Measurements from ENCODE around the gene ESYT1. TPM values are rescaled to one million over a fixed set of nuclear protein-coding genes. Genes with fewer than 3 reads are reported as not detected.

The ESYT1 gene
- total RNA-seq, 2 donors from 2014 or later, result 97.0 to 118 TPM

DNA sequence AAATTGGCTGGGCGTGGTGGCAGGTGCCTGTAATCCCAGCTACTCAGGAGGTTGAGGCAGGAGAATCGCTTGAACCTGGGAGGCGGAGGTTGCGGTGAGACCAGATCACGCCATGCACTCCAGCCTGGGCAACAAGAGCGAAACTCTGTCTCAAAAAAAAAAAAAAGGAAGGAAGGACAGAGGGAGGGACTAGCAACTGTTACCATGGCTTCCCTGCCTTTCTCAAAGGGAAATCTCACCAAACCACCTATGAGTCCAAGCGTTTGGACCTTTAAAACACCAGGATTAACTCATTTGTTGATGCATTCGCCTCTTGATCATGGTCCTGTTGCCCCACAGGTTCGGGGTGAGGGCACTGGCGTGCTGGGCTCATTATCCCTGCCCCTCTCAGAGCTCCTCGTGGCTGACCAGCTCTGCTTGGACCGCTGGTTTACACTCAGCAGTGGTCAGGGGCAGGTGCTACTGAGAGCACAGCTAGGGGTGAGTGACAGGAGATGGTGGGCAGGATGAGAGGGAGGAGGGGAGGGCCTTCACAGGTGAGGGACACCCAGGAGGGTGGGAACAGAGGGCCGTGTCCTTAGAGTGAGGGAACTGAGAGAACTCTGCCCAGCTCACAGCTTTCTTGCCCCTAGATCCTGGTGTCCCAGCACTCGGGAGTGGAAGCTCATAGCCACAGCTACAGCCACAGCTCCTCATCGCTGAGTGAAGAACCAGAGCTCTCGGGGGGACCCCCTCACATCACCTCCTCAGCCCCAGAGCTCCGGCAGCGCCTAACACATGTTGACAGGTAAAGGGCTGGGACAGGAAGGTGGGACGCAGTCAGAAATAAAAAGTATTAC is 14.1 kb downstream of the ESYT1 start:
- no peak overlapping the region for H3K27ac Mint-ChIP-seq
- peaks cover 78% of the 10 kb centered on the region for H3K36me3 Mint-ChIP-seq (ENCODE audit: low read depth)
- H3K9ac ChIP-seq (ENCODE audit: extremely low read depth, low read length, poor library complexity, severe bottlenecking), result no peak overlapping the region
- no peaks in the 10 kb centered on the region for H3K4me1 ChIP-seq (ENCODE audit: control insufficient read depth, insufficient read depth, low read length)
- no peaks in the 10 kb centered on the region for H3K4me1 Mint-ChIP-seq
- TF ChIP-seq, protein P1, sequence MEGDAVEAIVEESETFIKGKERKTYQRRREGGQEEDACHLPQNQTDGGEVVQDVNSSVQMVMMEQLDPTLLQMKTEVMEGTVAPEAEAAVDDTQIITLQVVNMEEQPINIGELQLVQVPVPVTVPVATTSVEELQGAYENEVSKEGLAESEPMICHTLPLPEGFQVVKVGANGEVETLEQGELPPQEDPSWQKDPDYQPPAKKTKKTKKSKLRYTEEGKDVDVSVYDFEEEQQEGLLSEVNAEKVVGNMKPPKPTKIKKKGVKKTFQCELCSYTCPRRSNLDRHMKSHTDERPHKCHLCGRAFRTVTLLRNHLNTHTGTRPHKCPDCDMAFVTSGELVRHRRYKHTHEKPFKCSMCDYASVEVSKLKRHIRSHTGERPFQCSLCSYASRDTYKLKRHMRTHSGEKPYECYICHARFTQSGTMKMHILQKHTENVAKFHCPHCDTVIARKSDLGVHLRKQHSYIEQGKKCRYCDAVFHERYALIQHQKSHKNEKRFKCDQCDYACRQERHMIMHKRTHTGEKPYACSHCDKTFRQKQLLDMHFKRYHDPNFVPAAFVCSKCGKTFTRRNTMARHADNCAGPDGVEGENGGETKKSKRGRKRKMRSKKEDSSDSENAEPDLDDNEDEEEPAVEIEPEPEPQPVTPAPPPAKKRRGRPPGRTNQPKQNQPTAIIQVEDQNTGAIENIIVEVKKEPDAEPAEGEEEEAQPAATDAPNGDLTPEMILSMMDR (conservative IDR thresholded peaks at IDR 0.05), result no peak
- no peaks in the 10 kb centered on the region for H3K27me3 Mint-ChIP-seq (ENCODE audit: insufficient read depth)
- 94 to 100% methylated on average over 12 to 19 of the region's 19 CpGs for WGBS, 2 experiments (ENCODE audit: insufficient coverage in 1 of 2, insufficient read length in 1 of 2)
- peaks cover 4% of the 10 kb centered on the region for H3K9me3 Mint-ChIP-seq
- H3K9me3 ChIP-seq (ENCODE audit: control insufficient read depth, low read length), result no peaks in the 10 kb centered on the region
- no peak overlapping the region for H3K4me3 Mint-ChIP-seq
- no peak overlapping the region for H3K27ac ChIP-seq (ENCODE audit: low read depth, low read length)
- peaks cover 76% of the 10 kb centered on the region for H3K36me3 ChIP-seq (ENCODE audit: control insufficient read depth, insufficient read depth, low read length)
- H3K27me3 ChIP-seq (ENCODE audit: control insufficient read depth, insufficient read depth, low read length, poor library complexity, severe bottlenecking), result no peaks in the 10 kb centered on the region
- no peak for DNase-seq
- H3K4me3 ChIP-seq (ENCODE audit: low read length), result no peak overlapping the region

DNA sequence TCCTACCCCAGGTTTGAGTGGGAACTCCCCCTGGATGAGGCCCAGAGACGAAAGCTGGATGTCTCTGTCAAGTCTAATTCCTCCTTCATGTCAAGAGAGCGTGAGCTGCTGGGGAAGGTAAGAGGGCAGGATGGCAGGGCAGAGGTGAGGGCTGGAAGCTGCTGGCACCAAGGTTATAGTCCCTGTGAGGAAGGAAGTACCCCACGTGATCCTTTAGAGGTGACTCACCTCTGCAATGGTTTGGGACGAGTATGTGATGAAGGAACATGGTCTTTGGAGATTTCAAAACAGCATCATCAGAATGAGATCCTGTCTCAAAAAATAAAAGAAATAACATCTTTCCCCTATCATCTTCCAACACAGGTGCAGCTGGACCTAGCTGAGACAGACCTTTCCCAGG is 15.2 kb downstream of the ESYT1 start:
- Histone ChIP-seq H3K36me3 (ENCODE audit: control insufficient read depth, insufficient read depth, low read length) (peaks cover 66% of the 10 kb centered on the region), H3K9me3 (ENCODE audit: control insufficient read depth, low read length) (no peaks in the 10 kb centered on the region), H3K9ac (ENCODE audit: extremely low read depth, low read length, poor library complexity, severe bottlenecking) (no peak overlapping the region), H3K4me1 (ENCODE audit: control insufficient read depth, insufficient read depth, low read length) (no peaks in the 10 kb centered on the region), H3K27ac (ENCODE audit: low read depth, low read length) (no peak overlapping the region), H3K4me3 (ENCODE audit: low read length) (no peak overlapping the region), H3K27me3 (ENCODE audit: control insufficient read depth, insufficient read depth, low read length, poor library complexity, severe bottlenecking) (no peaks in the 10 kb centered on the region)
- Mint-ChIP-seq H3K4me1 (no peaks in the 10 kb centered on the region), H3K27me3 (ENCODE audit: insufficient read depth) (no peaks in the 10 kb centered on the region), H3K4me3 (no peak overlapping the region), H3K9me3 (peaks cover 4% of the 10 kb centered on the region), H3K36me3 (ENCODE audit: low read depth) (peaks cover 67% of the 10 kb centered on the region), H3K27ac (no peak overlapping the region)
- DNase-seq, result no peak
- TF ChIP-seq, protein P1 (conservative IDR thresholded peaks at IDR 0.05), result no peak
- WGBS, 2 experiments (ENCODE audit: insufficient coverage in 1 of 2, insufficient read length in 1 of 2), result 96 to 97% methylated on average over 3 to 4 of the region's 4 CpGs

DNA sequence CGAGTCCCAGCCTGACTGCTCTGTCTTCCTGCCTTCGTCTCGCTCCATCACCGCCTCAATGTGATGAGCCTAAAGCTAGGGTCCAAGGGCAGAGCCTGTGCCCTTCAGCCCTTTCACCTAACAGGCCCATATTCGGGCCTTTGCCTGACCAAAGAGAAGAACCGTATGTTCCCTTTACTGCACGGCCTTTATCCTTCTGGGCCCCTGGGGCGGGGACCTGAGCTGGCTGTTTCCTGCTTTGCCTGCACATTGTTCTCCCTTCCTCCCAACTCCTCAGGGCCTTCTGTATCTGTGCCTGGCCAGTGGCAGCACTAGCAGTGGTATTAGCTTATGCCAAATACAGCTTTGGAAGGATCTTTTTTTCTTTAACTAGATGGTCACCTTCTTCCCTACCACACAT is 15.8 kb downstream of the ESYT1 start:
- no peaks in the 10 kb centered on the region for H3K27me3 Mint-ChIP-seq (ENCODE audit: insufficient read depth)
- H3K36me3 Mint-ChIP-seq (ENCODE audit: low read depth), result peaks cover 61% of the 10 kb centered on the region
- H3K9me3 ChIP-seq (ENCODE audit: control insufficient read depth, low read length), result no peaks in the 10 kb centered on the region
- H3K27me3 ChIP-seq (ENCODE audit: control insufficient read depth, insufficient read depth, low read length, poor library complexity, severe bottlenecking), result no peaks in the 10 kb centered on the region
- H3K4me3 ChIP-seq (ENCODE audit: low read length), result no peak overlapping the region
- WGBS, 2 experiments (ENCODE audit: insufficient coverage in 1 of 2, insufficient read length in 1 of 2), result 93 to 94% methylated on average over 4 to 8 of the region's 8 CpGs
- TF ChIP-seq, protein P1 (conservative IDR thresholded peaks at IDR 0.05), result no peak
- peaks cover 59% of the 10 kb centered on the region for H3K36me3 ChIP-seq (ENCODE audit: control insufficient read depth, insufficient read depth, low read length)
- no peaks in the 10 kb centered on the region for H3K4me1 Mint-ChIP-seq
- H3K27ac ChIP-seq (ENCODE audit: low read depth, low read length), result no peak overlapping the region
- H3K4me3 Mint-ChIP-seq, result no peak overlapping the region
- no peaks in the 10 kb centered on the region for H3K4me1 ChIP-seq (ENCODE audit: control insufficient read depth, insufficient read depth, low read length)
- no peak overlapping the region for H3K27ac Mint-ChIP-seq
- no peak for DNase-seq
- H3K9me3 Mint-ChIP-seq, result peaks cover under 1% of the 10 kb centered on the region
- no peak overlapping the region for H3K9ac ChIP-seq (ENCODE audit: extremely low read depth, low read length, poor library complexity, severe bottlenecking)

Measured in endodermal cell (in vitro differentiated cells).